Measurements from ENCODE around the gene TOMT.
"Not testable (repeated sequence)": the region's sequence is repeated elsewhere in the genome, so short reads cannot be mapped to it uniquely, and the experiment has no call there.

The TOMT gene

DNA sequence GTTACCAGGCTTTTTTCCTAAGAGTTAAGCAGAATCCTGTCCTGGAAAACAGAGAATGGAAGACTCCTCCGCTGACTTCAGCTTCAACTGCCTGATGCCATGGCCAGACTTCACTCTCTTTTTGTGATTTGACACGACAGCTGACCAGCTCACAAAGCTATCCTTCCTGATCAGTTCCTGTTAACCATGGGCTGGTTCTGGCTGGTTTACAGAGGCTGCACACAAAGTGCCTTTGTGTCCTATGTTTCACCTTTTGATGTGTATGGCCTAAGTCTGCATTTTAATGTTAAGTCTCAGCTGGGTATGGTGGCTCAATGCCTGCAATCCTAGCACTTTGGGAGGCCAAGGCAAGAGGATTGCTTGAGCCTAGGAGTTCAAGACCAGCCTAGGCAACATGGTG is 40.9 kb downstream of the TOMT start:
- ATAC-seq, result no peak
- H3K27ac Mint-ChIP-seq, result no peak overlapping the region
- no peak for DNase-seq
- H3K36me3 Mint-ChIP-seq (ENCODE audit: low read depth), result no peaks in the 10 kb centered on the region
- H3K4me1 Mint-ChIP-seq, result peaks cover 10% of the 10 kb centered on the region
- no peak overlapping the region for H3K4me3 Mint-ChIP-seq
- H3K27me3 Mint-ChIP-seq, result peaks cover 7% of the 10 kb centered on the region
- no peaks in the 10 kb centered on the region for H3K9me3 Mint-ChIP-seq

DNA sequence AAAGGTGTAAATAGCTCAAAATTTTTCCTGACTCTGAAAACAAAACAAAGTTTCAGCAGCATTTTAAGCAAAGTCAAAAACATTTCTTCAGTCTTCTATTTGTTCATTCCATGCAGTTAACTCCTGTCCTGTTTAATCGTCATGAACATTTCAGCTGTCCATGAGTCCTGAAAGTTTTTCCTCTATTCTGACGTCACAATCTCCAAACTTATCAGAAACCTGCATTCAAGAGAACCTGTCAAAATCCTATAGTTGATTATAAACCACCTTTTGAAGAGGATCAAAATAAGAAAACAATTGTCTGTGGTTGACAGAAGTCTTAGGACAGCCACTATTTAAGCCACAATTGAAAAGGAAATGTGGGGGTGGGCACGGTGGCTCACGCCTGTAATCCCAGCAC is 45.2 kb downstream of the TOMT start:
- Mint-ChIP-seq H3K36me3 (ENCODE audit: low read depth) (no peaks in the 10 kb centered on the region), H3K4me1 (no peaks in the 10 kb centered on the region), H3K9me3 (no peaks in the 10 kb centered on the region), H3K4me3 (no peak overlapping the region), H3K27ac (no peak overlapping the region), H3K27me3 (peaks cover 2% of the 10 kb centered on the region)
- ATAC-seq (no peak), DNase-seq (no peak)

- not testable (repeated sequence) for H3K4me1 Mint-ChIP-seq; DNase-seq; H3K27me3 Mint-ChIP-seq; H3K4me3 Mint-ChIP-seq; H3K36me3 Mint-ChIP-seq (ENCODE audit: low read depth); ATAC-seq; H3K9me3 Mint-ChIP-seq; H3K27ac Mint-ChIP-seq
These were observed 48.1 kb downstream of the TOMT start for GRCh38 chr11:72153874-72154273.

DNA sequence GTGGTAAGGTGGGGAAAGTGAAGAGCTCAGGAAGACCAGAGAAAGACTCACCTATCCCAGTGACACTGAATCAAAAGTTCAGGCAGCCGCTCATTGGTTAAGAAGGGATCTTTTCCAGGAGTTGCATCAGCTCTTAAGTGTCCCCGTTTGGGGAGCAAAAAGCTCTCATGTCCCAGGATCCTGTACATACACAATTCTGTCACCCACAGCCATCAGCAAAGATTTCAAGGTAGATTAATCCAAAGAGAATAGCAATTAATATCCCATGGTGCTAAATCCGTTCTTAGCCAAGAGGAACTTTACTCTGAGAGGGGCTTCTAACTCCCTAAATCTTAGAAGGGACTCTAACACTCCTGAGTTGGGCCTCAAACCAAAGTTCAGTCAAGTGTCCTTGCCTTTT is 49.1 kb downstream of the TOMT start:
- no peak overlapping the region for H3K4me3 Mint-ChIP-seq
- H3K27ac Mint-ChIP-seq, result no peak overlapping the region
- no peaks in the 10 kb centered on the region for H3K4me1 Mint-ChIP-seq

GRCh38 chr11:72155751-72156150 is 50.0 kb downstream of the TOMT start:
- ATAC-seq (no peak), DNase-seq (no peak)
- no peak overlapping the region for H3K27ac Mint-ChIP-seq
- H3K36me3 Mint-ChIP-seq (ENCODE audit: low read depth), result no peaks in the 10 kb centered on the region
- H3K27me3 Mint-ChIP-seq, result peaks cover 11% of the 10 kb centered on the region
- no peak overlapping the region for H3K4me3 Mint-ChIP-seq
- H3K9me3 Mint-ChIP-seq, result no peaks in the 10 kb centered on the region
- no peaks in the 10 kb centered on the region for H3K4me1 Mint-ChIP-seq

More for the DNA sequence above, 49.1 kb downstream of the TOMT start:
- DNase-seq (no peak), ATAC-seq (no peak)
- peaks cover 6% of the 10 kb centered on the region for H3K27me3 Mint-ChIP-seq
- H3K36me3 Mint-ChIP-seq (ENCODE audit: low read depth), result no peaks in the 10 kb centered on the region
- H3K9me3 Mint-ChIP-seq, result no peaks in the 10 kb centered on the region

GRCh38 chr11:72157131-72157530 is 51.4 kb downstream of the TOMT start:
- Mint-ChIP-seq H3K27me3 (peaks cover 14% of the 10 kb centered on the region), H3K4me1 (no peaks in the 10 kb centered on the region), H3K36me3 (ENCODE audit: low read depth) (no peaks in the 10 kb centered on the region), H3K9me3 (no peaks in the 10 kb centered on the region), H3K4me3 (no peak overlapping the region), H3K27ac (no peak overlapping the region)
- DNase-seq, result no peak
- ATAC-seq, result no peak

All from activated naive CD8-positive, alpha-beta T cell treated with anti-CD3 and anti-CD28 coated beads, Interleukin-2, amount 50 U/mL, for 24 hours (primary cell).